Measurements from ENCODE around the gene ANP32D. TPM values are rescaled to one million over a fixed set of nuclear protein-coding genes. Genes with fewer than 3 reads are reported as not detected.
"Not testable (repeated sequence)": the region's sequence is repeated elsewhere in the genome, so short reads cannot be mapped to it uniquely, and the experiment has no call there.

ANP32D gene
- total RNA-seq, 2 experiments from 2014 or later, result not detected

- Histone ChIP-seq H3K27ac (ENCODE audit: low read depth, low read length, poor library complexity, severe bottlenecking) (no peak overlapping the region), H3K9me3 (ENCODE audit: low read length) (0 out of 2 replicates have a peak, but pooled peaks cover 13% of the 10 kb centered on the region), H3K4me1 (ENCODE audit: insufficient read depth, low read length, poor library complexity, severe bottlenecking) (no peaks in the 10 kb centered on the region), H3K4me3 (ENCODE audit: low read depth, low read length, poor library complexity, severe bottlenecking) (no peak overlapping the region), H3K36me3 (ENCODE audit: insufficient read depth, low read length) (no peaks in the 10 kb centered on the region), H3K9me2 (ENCODE audit: insufficient read depth, low read length) (no peaks in the 10 kb centered on the region), H2AFZ (ENCODE audit: low read length) (no peak overlapping the region), H3K4me2 (ENCODE audit: low read length) (no peak overlapping the region), H4K20me1 (ENCODE audit: insufficient read depth, low read length) (no peaks in the 10 kb centered on the region), H3K79me2 (ENCODE audit: insufficient read depth, low read depth, low read length) (no peaks in the 10 kb centered on the region)
- no peak for TF ChIP-seq EZH2phosphoT487 (IDR thresholded peaks at IDR 0.05; ENCODE audit: borderline replicate concordance, low read depth, low read length)
- TF ChIP-seq CTCF (conservative IDR thresholded peaks at IDR 0.05; ENCODE audit: low read length), result no peak
- ChIA-PET CTCF (ENCODE audit: unreplicated experiment) (no interaction called here), POLR2A (no interaction called here)
- intact Hi-C loops (cut with micrococcal nuclease; ENCODE audit: unreplicated experiment), result no loop called here
- BruUV-seq (replicated peaks), result no TSS peak
- DNase-seq (ENCODE audit: low spot score), result no peak
Measured at GRCh38 chr12:48473061-48473460, 702 bp downstream of the ANP32D start.

DNA sequence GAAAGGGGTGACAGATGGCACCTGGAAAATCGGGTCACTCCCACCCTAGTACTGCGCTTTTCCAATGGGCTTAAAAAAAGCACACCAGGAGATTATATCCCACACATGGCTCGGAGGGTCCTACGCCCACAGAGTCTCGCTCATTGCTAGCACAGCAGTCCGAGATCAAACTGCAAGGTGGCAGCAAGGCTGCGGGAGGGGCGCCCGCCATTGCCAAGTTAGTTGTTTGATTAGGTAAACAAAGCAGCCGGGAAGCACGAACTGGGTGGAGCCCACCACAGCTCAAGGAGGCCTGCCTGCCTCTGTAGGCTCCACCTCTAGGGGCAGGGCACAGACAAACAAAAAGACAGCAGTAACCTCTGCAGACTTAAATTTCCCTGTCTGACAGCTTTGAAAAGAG, 2.1 kb downstream of the ANP32D start:
- H2AFZ ChIP-seq (ENCODE audit: low read length); BruUV-seq (replicated peaks); intact Hi-C loops (cut with micrococcal nuclease; ENCODE audit: unreplicated experiment): not testable (repeated sequence)

DNA sequence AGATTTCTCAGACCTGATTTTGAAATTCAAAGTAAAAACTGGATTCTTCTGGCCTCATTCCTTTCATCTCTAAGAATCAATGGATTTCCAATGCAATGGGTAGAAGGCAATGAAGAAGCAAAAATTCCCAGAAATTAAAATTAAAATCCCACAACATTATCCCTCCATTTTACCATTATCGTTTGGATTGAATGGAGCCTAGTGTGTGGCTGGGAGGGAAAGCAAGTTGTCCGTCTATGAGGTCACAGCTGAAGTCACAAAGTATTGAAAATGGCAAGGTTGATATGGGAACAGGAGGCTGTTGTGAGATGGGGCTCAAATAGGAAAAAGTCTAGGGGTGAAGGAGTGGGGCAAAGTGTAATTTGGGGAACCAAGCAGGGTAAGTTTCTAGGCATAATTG, 9.8 kb downstream of the ANP32D start, which contains the start of gene C12orf54:
Gene C12orf54, plus strand, starts transcription at position 301 of the 400 bp plus-strand sequence. CDS start 799 bp downstream, outside the sequence.
- Histone ChIP-seq H3K27ac (ENCODE audit: low read depth, low read length, poor library complexity, severe bottlenecking) (no peak within 1 kb of the TSS), H3K4me2 (ENCODE audit: low read length) (no peak within 1 kb of the TSS), H3K4me1 (ENCODE audit: insufficient read depth, low read length, poor library complexity, severe bottlenecking) (no peaks in the 10 kb centered on the region), H3K4me3 (ENCODE audit: low read depth, low read length, poor library complexity, severe bottlenecking) (no peak within 1 kb of the TSS), H3K9me3 (ENCODE audit: low read length) (no peaks in the 10 kb centered on the region), H3K36me3 (ENCODE audit: insufficient read depth, low read length) (no peaks in the 10 kb centered on the region), H3K9me2 (ENCODE audit: insufficient read depth, low read length) (no peaks in the 10 kb centered on the region), H3K79me2 (ENCODE audit: insufficient read depth, low read depth, low read length) (no peaks in the 10 kb centered on the region), H2AFZ (ENCODE audit: low read length) (no peak within 1 kb of the TSS), H4K20me1 (ENCODE audit: insufficient read depth, low read length) (no peaks in the 10 kb centered on the region)
- no TSS peak for BruUV-seq (replicated peaks)
- POLR2A ChIA-PET, result no interaction called here
- intact Hi-C loops (cut with micrococcal nuclease; ENCODE audit: unreplicated experiment), result no loop called here
- CTCF ChIA-PET (ENCODE audit: unreplicated experiment), result no interaction called here
- no peak for TF ChIP-seq CTCF (conservative IDR thresholded peaks at IDR 0.05; ENCODE audit: low read length)
- no peak for DNase-seq (ENCODE audit: low spot score)

More for the DNA sequence above, 2.1 kb downstream of the ANP32D start:
- H3K79me2 ChIP-seq (ENCODE audit: insufficient read depth, low read depth, low read length); H3K4me3 ChIP-seq (ENCODE audit: low read depth, low read length, poor library complexity, severe bottlenecking); H3K36me3 ChIP-seq (ENCODE audit: insufficient read depth, low read length); H3K9me2 ChIP-seq (ENCODE audit: insufficient read depth, low read length); H3K4me1 ChIP-seq (ENCODE audit: insufficient read depth, low read length, poor library complexity, severe bottlenecking); POLR2A ChIA-PET; H3K4me2 ChIP-seq (ENCODE audit: low read length); DNase-seq (ENCODE audit: low spot score); H3K27ac ChIP-seq (ENCODE audit: low read depth, low read length, poor library complexity, severe bottlenecking); H4K20me1 ChIP-seq (ENCODE audit: insufficient read depth, low read length); CTCF ChIA-PET (ENCODE audit: unreplicated experiment): not testable (repeated sequence)
- H3K9me3 ChIP-seq (ENCODE audit: low read length), result 0 out of 2 replicates have a peak, but pooled peaks cover 13% of the 10 kb centered on the region
